WI38 (cell line): ENCODE data around the gene OTUD3.
"Not testable (repeated sequence)": the region's sequence is repeated elsewhere in the genome, so short reads cannot be mapped to it uniquely, and the experiment has no call there.

Experiments
- H3K4me3 ChIP-seq: 2 replicates; pipeline ENCODE4 v1.5.1; 2011; ENCODE audit warnings: low read depth, mild to moderate bottlenecking, control low read depth, low read length
- CTCF ChIP-seq: IDR thresholded peaks from 2 replicates; pipeline ENCODE4 v1.5.1; 2012; ENCODE audit warnings: low read depth, mild to moderate bottlenecking, control low read depth, low read length

OTUD3 gene

GRCh38 chr1:19925342-19926070 lies 43.3 kb downstream of the OTUD3 start:
- no peak overlapping the region for H3K4me3 ChIP-seq
- TF ChIP-seq CTCF: no peak

- H3K4me3 ChIP-seq: no peak overlapping the region
- TF ChIP-seq CTCF: no peak
Measured at GRCh38 chr1:19926296-19927129, 44.3 kb downstream of the OTUD3 start.

GRCh38 chr1:19927130-19927421 lies 44.9 kb downstream of the OTUD3 start:
- not testable (repeated sequence) for H3K4me3 ChIP-seq

GRCh38 chr1:19932866-19933265 lies 50.7 kb downstream of the OTUD3 start:
- H3K4me3 ChIP-seq: no peak overlapping the region
- no peak for TF ChIP-seq CTCF

GRCh38 chr1:19934336-19934735 lies 52.1 kb downstream of the OTUD3 start:
- TF ChIP-seq CTCF: no peak
- no peak overlapping the region for H3K4me3 ChIP-seq

- no peak for TF ChIP-seq CTCF
Measured at GRCh38 chr1:19936061-19936750, 54.0 kb downstream of the OTUD3 start.

GRCh38 chr1:19938472-19938871 lies 56.3 kb downstream of the OTUD3 start:
- no peak for TF ChIP-seq CTCF
- no peak overlapping the region for H3K4me3 ChIP-seq

More at GRCh38 chr1:19936061-19936750, 54.0 kb downstream of the OTUD3 start:
- no peak overlapping the region for H3K4me3 ChIP-seq
